DND-41 (cell line): Measurements from ENCODE around the gene C4BPB.

Source experiments
- ATAC-seq: fragments of 200-7000 bp; cut with Tn5 transposase; 3 replicates; pipeline ENCODE4 v1.9.1; 2021; ENCODE audit warnings: low read depth; ENCODE audit not compliant: insufficient read depth
- DNase-seq: peaks from one replicate; pipeline ENCODE4 v3.0.0-alpha.2; 2020
- H2AFZ ChIP-seq: 2 replicates; pipeline ENCODE4 v1.6.0; 2012; ENCODE audit warnings: low read depth, low read length
- H3K27ac ChIP-seq: 2 replicates; pipeline ENCODE4 v1.5.1; 2012; ENCODE audit warnings: low read length, inconsistent platforms
- H3K27me3 ChIP-seq: fragments of 200-600 bp; sonication (generic); 2 replicates; pipeline ENCODE4 v1.6.0; 2012; ENCODE audit warnings: low read length, mild to moderate bottlenecking, inconsistent platforms; ENCODE audit not compliant: insufficient read depth, poor library complexity
- H3K36me3 ChIP-seq: 2 replicates; pipeline ENCODE4 v1.5.1; 2012; ENCODE audit warnings: low read length, inconsistent platforms; ENCODE audit not compliant: insufficient read depth
- H3K4me1 ChIP-seq: 2 replicates; pipeline ENCODE4 v1.5.1; 2012; ENCODE audit warnings: mild to moderate bottlenecking, low read length; ENCODE audit not compliant: insufficient read depth
- H3K4me2 ChIP-seq: 2 replicates; pipeline ENCODE4 v1.6.0; 2012; ENCODE audit warnings: mild to moderate bottlenecking, moderate library complexity, low read length, inconsistent platforms; ENCODE audit not compliant: insufficient read depth
- H3K4me3 ChIP-seq, 2 experiments: fragments of 200-600 bp in 1 of 2; shearing (Covaris generic) in 1 of 2; 2 replicates each; pipeline ENCODE4 v1.5.1; 2012 to 2016; ENCODE audit warnings: inconsistent platforms in 2 of 2, low read length in 2 of 2, mild to moderate bottlenecking in 2 of 2, low read depth in 1 of 2, moderate library complexity in 1 of 2
- H3K79me2 ChIP-seq: 2 replicates; pipeline ENCODE4 v1.6.0; 2012; ENCODE audit warnings: low read length, inconsistent platforms; ENCODE audit not compliant: insufficient read depth
- H3K9ac ChIP-seq: 2 replicates; pipeline ENCODE4 v1.6.0; 2012; ENCODE audit warnings: low read depth, mild to moderate bottlenecking, inconsistent platforms, low read length, moderate library complexity
- H3K9me3 ChIP-seq: 2 replicates; pipeline ENCODE4 v1.5.1; 2012; ENCODE audit warnings: low read length, moderate library complexity, mild to moderate bottlenecking, inconsistent platforms; ENCODE audit not compliant: insufficient read depth, severe bottlenecking
- H4K20me1 ChIP-seq: 2 replicates; pipeline ENCODE4 v1.6.0; 2012; ENCODE audit warnings: low read length; ENCODE audit not compliant: insufficient read depth
- EZH2 ChIP-seq: IDR thresholded peaks from 3 replicates; pipeline ENCODE4 v1.6.1; 2012; ENCODE audit warnings: borderline replicate concordance, low read depth, mild to moderate bottlenecking, moderate library complexity, low read length, inconsistent platforms; ENCODE audit not compliant: severe bottlenecking
- TF ChIP-seq, protein P1 (sequence below): IDR thresholded peaks from 2 replicates; pipeline ENCODE4 v1.5.1; 2012; ENCODE audit warnings: borderline replicate concordance, low read length, moderate library complexity, mild to moderate bottlenecking; ENCODE audit not compliant: poor library complexity, severe bottlenecking; ENCODE audit errors: extremely low read depth

Gene C4BPB

DNA sequence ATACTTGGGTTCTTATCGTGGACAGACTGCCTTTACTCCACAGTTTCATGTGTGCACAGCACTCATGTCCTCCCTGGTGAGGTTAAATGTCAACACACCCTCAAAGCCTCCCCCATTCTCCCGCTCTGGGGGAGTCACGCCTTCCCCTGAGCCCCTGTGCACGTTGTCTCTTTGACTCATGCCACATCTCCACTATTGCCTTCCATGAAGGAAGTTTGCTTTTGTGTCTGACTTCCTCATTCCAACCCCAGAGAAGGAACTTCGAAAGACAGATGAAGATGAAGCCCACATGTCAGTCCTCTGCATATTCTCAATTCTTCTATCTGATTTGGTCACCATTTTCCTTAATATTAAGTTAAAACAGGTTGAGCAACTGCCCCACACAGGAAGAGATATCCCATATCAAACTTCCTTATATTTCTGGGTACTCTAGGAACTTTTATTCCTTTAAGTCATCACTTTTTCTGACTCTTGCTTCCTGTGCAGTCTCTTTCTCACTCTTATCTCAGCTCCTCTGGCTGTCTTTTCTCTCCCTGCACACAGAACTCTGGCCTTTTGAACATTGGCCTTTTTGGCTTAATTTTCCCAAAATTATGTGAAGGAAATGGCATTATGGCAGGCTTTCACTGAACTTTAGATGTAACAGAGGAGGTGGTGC is 56.9 kb downstream of the C4BPB start:
- no peaks in the 10 kb centered on the region for H3K36me3 ChIP-seq
- H3K4me3 ChIP-seq: no peak overlapping the region
- no peaks in the 10 kb centered on the region for H3K9me3 ChIP-seq
- H4K20me1 ChIP-seq: no peaks in the 10 kb centered on the region
- no peaks in the 10 kb centered on the region for H3K79me2 ChIP-seq
- no peaks in the 10 kb centered on the region for H3K27me3 ChIP-seq
- 0 out of 2 replicates have a peak overlapping the region, but pooled peaks have one; percentile 1 for H2AFZ ChIP-seq
- H3K4me2 ChIP-seq: no peak overlapping the region
- H3K4me1 ChIP-seq: no peaks in the 10 kb centered on the region
- no peak overlapping the region for H3K27ac ChIP-seq
- H3K9ac ChIP-seq: no peak overlapping the region
- no peak for ATAC-seq
- no peak for TF ChIP-seq EZH2
- TF ChIP-seq, protein P1, sequence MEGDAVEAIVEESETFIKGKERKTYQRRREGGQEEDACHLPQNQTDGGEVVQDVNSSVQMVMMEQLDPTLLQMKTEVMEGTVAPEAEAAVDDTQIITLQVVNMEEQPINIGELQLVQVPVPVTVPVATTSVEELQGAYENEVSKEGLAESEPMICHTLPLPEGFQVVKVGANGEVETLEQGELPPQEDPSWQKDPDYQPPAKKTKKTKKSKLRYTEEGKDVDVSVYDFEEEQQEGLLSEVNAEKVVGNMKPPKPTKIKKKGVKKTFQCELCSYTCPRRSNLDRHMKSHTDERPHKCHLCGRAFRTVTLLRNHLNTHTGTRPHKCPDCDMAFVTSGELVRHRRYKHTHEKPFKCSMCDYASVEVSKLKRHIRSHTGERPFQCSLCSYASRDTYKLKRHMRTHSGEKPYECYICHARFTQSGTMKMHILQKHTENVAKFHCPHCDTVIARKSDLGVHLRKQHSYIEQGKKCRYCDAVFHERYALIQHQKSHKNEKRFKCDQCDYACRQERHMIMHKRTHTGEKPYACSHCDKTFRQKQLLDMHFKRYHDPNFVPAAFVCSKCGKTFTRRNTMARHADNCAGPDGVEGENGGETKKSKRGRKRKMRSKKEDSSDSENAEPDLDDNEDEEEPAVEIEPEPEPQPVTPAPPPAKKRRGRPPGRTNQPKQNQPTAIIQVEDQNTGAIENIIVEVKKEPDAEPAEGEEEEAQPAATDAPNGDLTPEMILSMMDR: no peak
- no peak for DNase-seq
